HG02678 (cell line): ENCODE results near the gene TRIP4.
A peak's percentile ranks its signal among the peaks of the same experiment; 100 is the strongest.

Experiments used
- ATAC-seq: cut with Tn5 transposase; IDR thresholded peaks from one replicate; pipeline ENCODE4 v1.9.1; 2021; ENCODE audit warnings: mild to moderate bottlenecking, moderate library complexity; ENCODE audit not compliant: unreplicated experiment

TRIP4 gene

GRCh38 chr15:64443747-64444621, 56.3 kb downstream of the TRIP4 start:
- ATAC-seq: no peak

- no peak for ATAC-seq
These were observed 57.2 kb downstream of the TRIP4 start for GRCh38 chr15:64444836-64445235.

- ATAC-seq: no peak
These were observed 60.1 kb downstream of the TRIP4 start for GRCh38 chr15:64447536-64448315.

GRCh38 chr15:64452988-64453688, 65.5 kb downstream of the TRIP4 start:
- ATAC-seq: no peak

GRCh38 chr15:64453689-64454037, 66.0 kb downstream of the TRIP4 start:
- no peak for ATAC-seq

GRCh38 chr15:64454282-64454681, 66.6 kb downstream of the TRIP4 start:
- ATAC-seq: no peak

GRCh38 chr15:64455961-64456371, 68.3 kb downstream of the TRIP4 start:
- ATAC-seq: no peak

- ATAC-seq: no peak
These were observed 69.0 kb downstream of the TRIP4 start for GRCh38 chr15:64456634-64457108.

- ATAC-seq: no peak
These were observed 71.6 kb downstream of the TRIP4 start for GRCh38 chr15:64459066-64459781.

GRCh38 chr15:64460206-64460723, 72.6 kb downstream of the TRIP4 start, which contains the start of gene ZNF609:
ZNF609 (plus strand) TSS chr15:64460578; CDS start chr15:64499420, 38,842 bp downstream.
- ATAC-seq: peak; percentile 62

GRCh38 chr15:64460724-64461720, 73.4 kb downstream of the TRIP4 start:
- no peak for ATAC-seq

- ATAC-seq: no peak
These were observed 74.1 kb downstream of the TRIP4 start for GRCh38 chr15:64461721-64462162.

GRCh38 chr15:64462492-64462891, 74.9 kb downstream of the TRIP4 start:
- no peak for ATAC-seq

- no peak for ATAC-seq
These were observed 76.8 kb downstream of the TRIP4 start for GRCh38 chr15:64464276-64465005.

GRCh38 chr15:64466408-64467141, 78.9 kb downstream of the TRIP4 start:
- no peak for ATAC-seq

GRCh38 chr15:64472161-64472560, 84.5 kb downstream of the TRIP4 start:
- no peak for ATAC-seq

GRCh38 chr15:64474846-64475245, 87.2 kb downstream of the TRIP4 start:
- no peak for ATAC-seq

GRCh38 chr15:64476550-64476949, 88.9 kb downstream of the TRIP4 start:
- no peak for ATAC-seq
